Esophagus squamous epithelium (tissue), 5 donors: ENCODE results near the gene RNF181. TPM values are rescaled to one million over a fixed set of nuclear protein-coding genes. Genes with fewer than 3 reads are reported as not detected.

ENCODE experiments used
- DNase-seq: peaks from one replicate; lab custom pipeline; 2025; lab: John Stamatoyannopoulos, UW
- H3K27ac ChIP-seq, 4 donors: fragments of 200-600 bp; sonication (generic); one replicate each; pipeline ENCODE4 v1.5.1; 2016 to 2019; ENCODE audit warnings: mild to moderate bottlenecking in 1 of 4
- H3K27me3 ChIP-seq, 4 donors: fragments of 200-600 bp; sonication (generic); 1 replicate in 3 of 4; 2 replicates in 1 of 4; pipeline versions ENCODE4 v1.5.1 to v1.6.0; 2017 to 2021; ENCODE audit warnings: antibody characterized with exemption in 1 of 4
- H3K36me3 ChIP-seq, 3 donors: fragments of 200-600 bp; sonication (generic); one replicate each; pipeline ENCODE4 v1.5.1; 2016 to 2019
- H3K4me1 ChIP-seq, 3 donors: fragments of 200-600 bp; sonication (generic); one replicate each; pipeline ENCODE4 v1.5.1; 2017 to 2019
- H3K4me3 ChIP-seq, 4 donors: fragments of 200-600 bp; sonication (generic); 1 replicate in 3 of 4; 2 replicates in 1 of 4; pipeline ENCODE4 v1.5.1; 2016 to 2019; ENCODE audit warnings: mild to moderate bottlenecking in 2 of 4, moderate library complexity in 1 of 4
- H3K9me3 ChIP-seq, 3 donors: fragments of 200-600 bp; sonication (generic); one replicate each; pipeline ENCODE4 v1.5.1; 2016 to 2019
- CTCF ChIP-seq, 6 experiments: fragments of 450-650 bp in 4 of 6; fragments of 200-600 bp in 2 of 6; sonication (generic) in 2 of 6; IDR thresholded peaks; one replicate each; pipeline ENCODE4 v1.5.1; 2016 to 2019; ENCODE audit warnings: antibody characterized with exemption in 6 of 6, mild to moderate bottlenecking in 4 of 6, moderate library complexity in 4 of 6
- POLR2A ChIP-seq, 4 donors: fragments of 450-650 bp; IDR thresholded peaks; one replicate each; pipeline ENCODE4 v1.6.1; 2017; ENCODE audit warnings: antibody characterized with exemption in 4 of 4, mild to moderate bottlenecking in 4 of 4, moderate library complexity in 3 of 4
- WGBS, 2 donors: methylation state at CpG; one replicate each; pipeline ENCODE4 v1.1.5; 2018; 5-methylcytosine and 5-hydroxymethylcytosine counted together
- intact Hi-C: fragments of 100-400 bp; cut with DNase I; formaldehyde crosslinking; loops from one replicate; pipeline ENCODE4 v1.15.0; 2022
- total RNA-seq, 4 donors: library from RNA; depleted of rRNA; stranded (reverse); fragments of >200 nt; gene quantifications; one replicate each; pipeline ENCODE4 v1.1.0, GENCODE V29; 2016
- donor health status: DM: yes; HTN: yes; CAD: no.

Gene RNF181
- total RNA-seq, 4 donors from 2014 or later: 88.3 to 128 (median 115) TPM

- TF ChIP-seq POLR2A (IDR thresholded peaks at IDR 0.05) (no peak), CTCF (IDR thresholded peaks at IDR 0.05) (no peak)
- Histone ChIP-seq H3K27ac (peak overlapping the region in 3 of 4 donors; percentile 84 to 96 (median 91)), H3K9me3 (no peaks in the 10 kb centered on the region), H3K27me3 (no peaks in the 10 kb centered on the region), H3K4me3 (no peak overlapping the region), H3K4me1 (peaks cover 38 to 99% (median 77%) of the 10 kb centered on the region in 3 donors), H3K36me3 (peaks cover 0 to under 1% (median 0%) of the 10 kb centered on the region in 3 donors)
- no peak for DNase-seq
- intact Hi-C loops: no loop called here
- WGBS, 2 donors: 68 to 86% methylated on average over 4 of the region's 4 CpGs
Measured at GRCh38 chr2:85588236-85588635, 7.3 kb upstream of the RNF181 start.

DNA sequence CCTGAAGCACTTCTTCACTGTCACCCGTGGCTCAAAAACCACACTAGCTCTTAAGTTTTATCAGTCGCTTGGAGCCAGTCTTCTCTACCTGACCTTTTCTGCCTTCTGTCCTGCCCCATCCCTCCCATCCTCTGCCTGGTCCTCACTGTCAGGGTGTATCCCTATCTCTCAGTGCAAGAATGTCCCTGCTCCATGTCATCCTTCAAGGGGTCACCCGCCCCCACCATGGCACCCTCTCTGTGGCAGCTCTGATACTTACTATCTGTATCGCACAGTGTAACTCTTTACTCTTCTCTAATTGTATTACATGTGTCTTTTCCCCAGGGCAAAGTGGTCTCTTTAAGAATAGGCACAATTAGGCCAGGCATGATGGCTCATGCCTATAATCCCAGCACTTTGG lies 6.9 kb upstream of the RNF181 start:
- Histone ChIP-seq H3K4me1 (peaks cover 38 to 95% (median 73%) of the 10 kb centered on the region in 3 donors), H3K36me3 (no peaks in the 10 kb centered on the region), H3K4me3 (no peak overlapping the region), H3K9me3 (no peaks in the 10 kb centered on the region), H3K27ac (peak overlapping the region in 3 of 4 donors; percentile 84 to 96 (median 91)), H3K27me3 (no peaks in the 10 kb centered on the region)
- TF ChIP-seq CTCF (IDR thresholded peaks at IDR 0.05): no peak
- no peak for TF ChIP-seq POLR2A (IDR thresholded peaks at IDR 0.05)
- 57 to 84% methylated on average over 2 to 4 of the region's 4 CpGs for WGBS, 2 donors
- DNase-seq: no peak
- intact Hi-C loops: no loop called here

GRCh38 chr2:85589181-85589580 lies 6.4 kb upstream of the RNF181 start:
- H3K9me3 ChIP-seq: no peaks in the 10 kb centered on the region
- H3K4me3 ChIP-seq: no peak overlapping the region
- H3K36me3 ChIP-seq: no peaks in the 10 kb centered on the region
- DNase-seq: no peak
- H3K4me1 ChIP-seq: peaks cover 36 to 93% (median 69%) of the 10 kb centered on the region in 3 donors
- 75 to 78% methylated on average over 3 to 4 of the region's 4 CpGs for WGBS, 2 donors
- intact Hi-C loops: no loop called here
- H3K27ac ChIP-seq: peak overlapping the region in 3 of 4 donors; percentile 84 to 96 (median 91)
- H3K27me3 ChIP-seq: no peaks in the 10 kb centered on the region
- no peak for TF ChIP-seq POLR2A (IDR thresholded peaks at IDR 0.05)
- no peak for TF ChIP-seq CTCF (IDR thresholded peaks at IDR 0.05)

DNA sequence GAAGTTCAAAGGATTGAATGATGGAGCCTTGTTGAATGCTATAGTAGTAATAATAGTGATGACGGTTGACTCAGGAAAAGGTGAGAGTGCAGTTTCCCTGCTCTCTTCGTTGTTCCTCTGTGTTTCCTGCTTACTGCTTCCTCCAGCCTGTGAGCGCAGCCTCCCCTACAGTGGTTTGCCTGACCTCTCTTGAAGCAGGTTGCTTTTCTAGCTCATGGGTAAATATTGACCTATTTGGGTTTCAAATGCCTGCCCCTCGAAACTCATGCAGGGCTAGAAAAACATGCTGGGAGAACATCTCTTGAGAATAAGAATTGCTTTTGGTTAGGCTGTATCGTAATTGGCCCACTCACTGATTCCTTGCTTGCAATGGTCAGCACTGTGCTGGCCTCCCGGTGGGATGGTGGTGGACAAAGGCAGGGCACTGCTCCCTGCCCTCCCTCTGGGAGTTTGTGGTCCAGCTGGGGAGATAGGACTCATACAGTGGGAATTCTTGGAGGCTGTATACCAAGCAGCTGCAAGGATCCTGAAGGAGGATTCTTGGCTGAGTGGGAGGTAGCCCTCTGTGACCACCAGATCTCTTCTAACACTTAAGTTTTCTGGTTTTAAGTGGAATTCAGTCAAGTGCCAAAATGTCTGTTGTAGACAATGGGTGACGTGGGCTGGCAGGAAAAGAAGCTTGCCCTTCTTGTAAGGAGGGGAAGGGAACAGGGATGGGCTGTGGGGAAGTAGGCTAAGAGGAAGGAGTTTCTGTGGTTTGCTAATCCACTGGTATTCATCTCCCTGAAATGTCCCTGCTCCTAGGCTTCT lies 5.4 kb upstream of the RNF181 start:
- Histone ChIP-seq H3K4me1 (peaks cover 36 to 92% (median 67%) of the 10 kb centered on the region in 3 donors), H3K9me3 (no peaks in the 10 kb centered on the region), H3K27ac (peak overlapping the region; percentile 73 to 96 (median 88)), H3K4me3 (peak overlapping the region in 1 of 4 donors; percentile 7), H3K27me3 (no peaks in the 10 kb centered on the region), H3K36me3 (no peaks in the 10 kb centered on the region)
- intact Hi-C loops: no loop called here
- 38 to 52% methylated on average over 6 to 7 of the region's 7 CpGs for WGBS, 2 donors
- TF ChIP-seq POLR2A (IDR thresholded peaks at IDR 0.05) (peak in 1 of 4 donors; percentile 3), CTCF (IDR thresholded peaks at IDR 0.05) (no peak)
- DNase-seq: no peak

DNA sequence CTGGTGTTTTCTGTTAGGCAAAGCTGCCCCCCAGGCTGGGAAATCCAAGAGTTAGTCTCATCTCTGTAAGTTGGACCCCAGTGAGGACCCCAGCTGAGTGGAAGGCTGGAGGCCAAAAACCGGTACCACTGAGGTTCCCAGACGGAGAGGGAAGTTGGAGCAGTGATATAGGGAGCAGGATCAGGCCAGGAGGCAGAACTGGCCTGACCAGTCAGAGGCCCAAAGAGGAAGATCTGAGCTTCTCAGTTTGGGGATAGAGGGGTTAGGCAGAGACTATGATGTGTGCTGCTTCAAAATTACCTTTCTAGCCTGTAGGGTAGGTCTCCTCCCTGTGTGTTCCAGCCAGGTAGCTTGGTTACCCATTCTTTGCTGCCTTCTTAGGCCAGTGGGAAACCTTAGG lies 4.6 kb upstream of the RNF181 start:
- 30 to 63% methylated on average over 2 of the region's 2 CpGs for WGBS, 2 donors
- H3K27ac ChIP-seq: peak overlapping the region; percentile 73 to 96 (median 88)
- DNase-seq: no peak
- H3K9me3 ChIP-seq: no peaks in the 10 kb centered on the region
- H3K4me3 ChIP-seq: peak overlapping the region in 1 of 4 donors; percentile 7
- no peaks in the 10 kb centered on the region for H3K27me3 ChIP-seq
- no peaks in the 10 kb centered on the region for H3K36me3 ChIP-seq
- peak in 1 of 4 donors; percentile 2 for TF ChIP-seq POLR2A (IDR thresholded peaks at IDR 0.05)
- no peak for TF ChIP-seq CTCF (IDR thresholded peaks at IDR 0.05)
- peaks cover 32 to 85% (median 60%) of the 10 kb centered on the region in 3 donors for H3K4me1 ChIP-seq
- intact Hi-C loops: no loop called here
